GM18508 (cell line): ENCODE data around the gene SPRYD7.
"Not testable (repeated sequence)": the region's sequence is repeated elsewhere in the genome, so short reads cannot be mapped to it uniquely, and the experiment has no call there.

Experiments
- ATAC-seq: cut with Tn5 transposase; IDR thresholded peaks from one replicate; pipeline ENCODE4 v1.9.1; 2021; ENCODE audit warnings: moderate number of reproducible peaks; ENCODE audit not compliant: insufficient read depth, unreplicated experiment

The SPRYD7 gene

GRCh38 chr13:49935171-49936074 is 717 bp downstream of the SPRYD7 start:
- ATAC-seq: peak; percentile 20

- no peak for ATAC-seq
These were observed 2.6 kb downstream of the SPRYD7 start for GRCh38 chr13:49933511-49933910.

- no peak for ATAC-seq
These were observed 3.3 kb downstream of the SPRYD7 start for GRCh38 chr13:49932868-49933267.

- no peak for ATAC-seq
These were observed 4.1 kb downstream of the SPRYD7 start for GRCh38 chr13:49932066-49932465.

GRCh38 chr13:49927755-49928154 is 8.4 kb downstream of the SPRYD7 start:
- no peak for ATAC-seq

- no peak for ATAC-seq
These were observed 10.2 kb downstream of the SPRYD7 start for GRCh38 chr13:49925881-49926418.

- no peak for ATAC-seq
These were observed 13.8 kb downstream of the SPRYD7 start for GRCh38 chr13:49922301-49922700.

- ATAC-seq: not testable (repeated sequence)
These were observed 15.2 kb downstream of the SPRYD7 start for GRCh38 chr13:49920969-49921368.

GRCh38 chr13:49918106-49918505 is 18.0 kb downstream of the SPRYD7 start:
- not testable (repeated sequence) for ATAC-seq

- ATAC-seq: no peak
These were observed 21.2 kb downstream of the SPRYD7 start for GRCh38 chr13:49914947-49915346.

GRCh38 chr13:49908637-49909036 is 27.5 kb downstream of the SPRYD7 start:
- no peak for ATAC-seq

GRCh38 chr13:49904729-49905456 is 31.2 kb downstream of the SPRYD7 start:
- no peak for ATAC-seq

- no peak for ATAC-seq
These were observed 37.3 kb downstream of the SPRYD7 start for GRCh38 chr13:49898792-49899191.

GRCh38 chr13:49897713-49898112 is 38.4 kb downstream of the SPRYD7 start:
- ATAC-seq: no peak

GRCh38 chr13:49895826-49896225 is 40.3 kb downstream of the SPRYD7 start:
- no peak for ATAC-seq

- no peak for ATAC-seq
These were observed 42.5 kb downstream of the SPRYD7 start for GRCh38 chr13:49893591-49893990.

- ATAC-seq: no peak
These were observed 45.8 kb downstream of the SPRYD7 start for GRCh38 chr13:49890376-49890775.

- ATAC-seq: no peak
These were observed 57.5 kb downstream of the SPRYD7 start for GRCh38 chr13:49878682-49879081.

- ATAC-seq: no peak
These were observed 58.4 kb downstream of the SPRYD7 start for GRCh38 chr13:49877629-49878218.

- ATAC-seq: no peak
These were observed 61.7 kb downstream of the SPRYD7 start for GRCh38 chr13:49874430-49874829.

- no peak for ATAC-seq
These were observed 66.6 kb downstream of the SPRYD7 start for GRCh38 chr13:49869519-49869918.
